GM19035 (cell line): ENCODE results near the gene FLT3.

Experiments used
- ATAC-seq: cut with Tn5 transposase; IDR thresholded peaks from one replicate; pipeline ENCODE4 v1.9.1; 2021; ENCODE audit not compliant: unreplicated experiment

FLT3 gene

DNA sequence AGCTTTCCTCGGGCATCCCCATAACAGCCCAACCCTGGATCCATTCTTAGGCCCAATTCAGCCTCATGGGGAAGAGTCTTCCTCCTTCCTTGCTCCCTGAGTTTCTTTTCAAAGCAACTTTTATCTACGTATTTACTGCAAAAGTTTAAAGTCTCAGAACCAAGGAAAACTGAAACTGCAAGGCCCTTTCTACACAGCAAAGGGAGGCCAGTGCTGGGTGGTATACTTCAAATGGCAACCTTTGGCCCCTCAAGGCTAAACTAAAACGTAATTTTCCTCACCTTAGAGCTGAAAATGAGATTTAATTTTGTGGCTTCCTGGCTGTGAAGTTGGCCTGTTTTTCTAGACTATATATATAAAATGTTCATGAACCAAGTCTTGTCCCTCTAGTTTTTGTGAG lies 136.9 kb downstream of the FLT3 start:
- ATAC-seq: no peak

GRCh38 chr13:27962982-27963381 lies 137.4 kb downstream of the FLT3 start:
- no peak for ATAC-seq

DNA sequence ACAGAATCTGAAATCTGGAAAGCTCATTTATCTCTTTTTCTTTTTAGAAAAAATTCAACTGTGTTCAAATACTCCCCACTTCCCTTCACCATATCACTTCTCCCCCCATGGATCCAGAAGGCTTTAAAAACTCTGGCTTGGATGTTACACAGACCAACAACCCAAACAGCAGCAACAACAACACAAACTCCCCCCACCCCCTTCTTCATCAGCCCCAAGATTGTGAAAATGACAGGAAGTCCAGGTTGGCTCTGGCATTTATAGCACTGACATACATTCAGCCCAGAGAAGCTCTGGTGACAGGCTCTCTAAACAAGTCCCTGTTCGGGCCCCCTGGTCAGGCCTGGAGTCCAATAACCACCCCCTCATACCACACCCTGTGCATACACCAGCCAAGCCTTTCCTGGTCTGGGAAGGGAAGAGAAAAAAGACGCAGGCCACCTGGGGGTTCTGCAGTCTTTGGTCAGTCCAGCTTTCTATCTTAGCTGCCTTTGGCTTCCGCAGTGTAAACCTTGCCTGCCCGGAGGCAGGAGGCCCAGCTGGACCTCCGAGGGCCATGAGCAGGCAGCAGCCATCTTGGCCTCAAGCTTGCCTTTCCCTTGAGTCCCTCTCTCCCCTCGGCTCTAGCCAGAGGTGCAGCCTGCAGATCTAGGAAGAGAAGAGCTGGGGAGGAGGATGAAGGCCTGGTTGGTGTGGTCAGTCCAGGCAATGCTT lies 138.1 kb downstream of the FLT3 start:
- ATAC-seq: no peak

- ATAC-seq: no peak
These were observed 138.9 kb downstream of the FLT3 start for GRCh38 chr13:27961227-27962085.

GRCh38 chr13:27960362-27961226 lies 139.8 kb downstream of the FLT3 start:
- ATAC-seq: no peak

GRCh38 chr13:27959976-27960361 lies 140.4 kb downstream of the FLT3 start:
- ATAC-seq: no peak

GRCh38 chr13:27956576-27957300 lies 143.6 kb downstream of the FLT3 start:
- ATAC-seq: no peak

DNA sequence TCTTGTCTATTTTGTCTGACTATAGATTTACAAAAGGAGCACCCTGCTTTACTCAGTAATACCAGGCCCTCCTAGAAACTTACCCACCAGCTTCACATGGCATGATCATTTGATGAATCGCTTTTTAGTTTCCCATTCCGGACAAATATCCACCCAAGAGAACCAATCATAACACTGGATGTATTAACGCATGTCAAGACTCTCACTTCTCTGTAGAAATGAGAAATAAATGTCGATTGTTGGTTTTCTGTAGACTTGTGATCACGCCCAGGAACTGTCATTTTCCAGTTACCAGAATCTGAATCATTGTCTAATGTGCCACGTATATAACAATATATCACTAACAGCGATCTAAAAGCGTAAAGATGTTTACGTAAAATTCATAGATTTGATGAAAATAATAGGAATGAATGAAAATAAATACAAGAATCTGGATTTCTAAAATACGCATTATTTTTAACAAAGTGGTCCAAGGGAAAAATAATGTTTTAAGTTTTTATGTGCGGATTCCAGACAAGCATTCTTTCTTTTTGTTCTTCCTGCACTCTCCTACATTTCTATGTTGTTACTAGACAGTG lies 145.3 kb downstream of the FLT3 start:
- no peak for ATAC-seq

- ATAC-seq: peak; percentile 7
These were observed 145.9 kb downstream of the FLT3 start for GRCh38 chr13:27954406-27954851.

DNA sequence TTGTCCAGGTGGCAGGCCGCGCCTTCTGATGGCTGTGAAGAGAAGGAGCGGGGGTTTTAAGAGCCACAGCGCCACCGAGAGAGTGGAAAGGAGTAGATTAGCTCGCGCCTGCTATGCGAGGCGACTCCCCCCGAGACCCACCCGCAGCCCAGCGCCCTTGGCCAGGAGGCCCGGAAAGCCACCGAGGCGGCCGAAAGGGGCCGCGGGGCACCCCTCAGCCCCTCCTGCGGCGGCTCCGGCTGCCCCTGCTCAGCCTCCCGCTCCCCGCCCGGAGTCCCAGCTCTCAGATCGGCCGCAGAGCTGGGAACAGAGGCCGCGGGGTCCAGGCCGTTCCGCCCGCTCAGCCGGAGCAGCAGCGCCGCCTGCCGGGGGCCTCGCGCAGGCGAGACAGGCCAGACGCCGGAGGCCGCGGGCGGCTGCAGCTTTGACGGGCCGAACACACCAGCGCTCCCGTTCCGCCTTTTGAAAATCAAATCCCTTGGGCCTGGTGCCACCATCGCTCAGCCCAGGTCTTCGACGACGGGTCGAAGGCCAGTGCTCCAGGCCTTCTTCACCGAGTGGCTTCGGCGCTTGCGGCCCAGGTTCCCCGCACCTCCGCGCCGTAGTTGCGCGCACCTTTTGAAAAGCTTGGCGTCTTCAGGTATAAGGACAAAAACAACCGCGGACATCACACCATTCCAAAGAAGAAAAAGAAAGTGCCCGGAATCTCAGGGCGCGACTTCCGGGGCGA lies 146.5 kb downstream of the FLT3 start:
- peak; percentile 85 for ATAC-seq
